Bronchial epithelial cell (primary cell): Measurements from ENCODE around the gene KRTAP5-7. TPM values are rescaled to one million over a fixed set of nuclear protein-coding genes. Genes with fewer than 3 reads are reported as not detected.

Experiments
- DNase-seq: peaks from one replicate; pipeline ENCODE4 v3.0.0-alpha.2; 2010; ENCODE audit warnings: low read depth
- FAIRE-seq: peaks from 2 replicates; lab custom pipeline; 2011; peaks lifted over from hg19 to GRCh38; lab: Jason Lieb, UNC
- H3K27me3 ChIP-seq: 2 replicates; pipeline ENCODE4 v1.5.1; 2011; ENCODE audit warnings: low read length; ENCODE audit not compliant: control insufficient read depth, insufficient read depth
- H3K36me3 ChIP-seq: 2 replicates; pipeline ENCODE4 v1.5.1; 2011; ENCODE audit warnings: low read length; ENCODE audit not compliant: control insufficient read depth, insufficient read depth
- H3K4me3 ChIP-seq: 2 replicates; pipeline ENCODE4 v1.5.1; 2011; ENCODE audit warnings: mild to moderate bottlenecking, low read depth, low read length, control low read depth
- total RNA-seq: library from RNA; depleted of rRNA; stranded (reverse); fragments of >200 nt; gene quantifications from 2 replicates; pipeline ENCODE4 v1.2.1, GENCODE V29; 2014
- TF ChIP-seq, protein P1 (sequence below): IDR thresholded peaks from 2 replicates; pipeline ENCODE4 v1.5.1; 2011; ENCODE audit warnings: mild to moderate bottlenecking, moderate library complexity, low read length, control low read depth, inconsistent platforms; ENCODE audit not compliant: insufficient read depth, severe bottlenecking

KRTAP5-7 gene
- total RNA-seq, 1 donor from 2014 or later: not detected

DNA sequence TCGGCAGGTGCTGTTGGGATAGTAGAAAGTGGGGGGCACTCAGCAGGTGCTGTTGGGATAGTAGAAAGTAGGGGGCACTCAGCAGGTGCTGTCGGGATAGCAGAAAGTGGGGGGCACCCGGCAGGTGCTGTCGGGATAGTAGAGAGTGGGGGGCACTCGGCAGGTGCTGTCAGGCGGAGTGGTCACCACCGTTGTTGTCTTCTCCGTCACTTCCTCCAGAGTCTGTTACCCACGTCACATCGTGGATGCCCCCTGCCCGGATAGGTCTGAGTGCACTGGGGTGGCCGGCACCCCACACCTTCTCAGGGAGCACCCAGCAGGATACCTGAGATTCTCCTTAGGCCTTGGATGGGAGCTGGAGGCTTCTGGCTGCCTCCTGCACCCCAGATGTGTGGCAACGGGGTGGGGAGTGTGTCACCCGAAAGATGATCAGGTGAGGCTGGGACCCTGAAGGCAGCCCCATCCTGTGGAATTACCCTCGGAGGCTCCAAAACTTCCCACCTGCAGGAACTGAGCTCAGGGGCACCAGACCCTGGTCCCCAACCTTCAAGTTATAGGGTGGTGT, 24.1 kb upstream of the KRTAP5-7 start:
- H3K27me3 ChIP-seq: no peaks in the 10 kb centered on the region
- DNase-seq (no peak), FAIRE-seq (peak; percentile 68)
- H3K4me3 ChIP-seq: no peak overlapping the region
- TF ChIP-seq, protein P1, sequence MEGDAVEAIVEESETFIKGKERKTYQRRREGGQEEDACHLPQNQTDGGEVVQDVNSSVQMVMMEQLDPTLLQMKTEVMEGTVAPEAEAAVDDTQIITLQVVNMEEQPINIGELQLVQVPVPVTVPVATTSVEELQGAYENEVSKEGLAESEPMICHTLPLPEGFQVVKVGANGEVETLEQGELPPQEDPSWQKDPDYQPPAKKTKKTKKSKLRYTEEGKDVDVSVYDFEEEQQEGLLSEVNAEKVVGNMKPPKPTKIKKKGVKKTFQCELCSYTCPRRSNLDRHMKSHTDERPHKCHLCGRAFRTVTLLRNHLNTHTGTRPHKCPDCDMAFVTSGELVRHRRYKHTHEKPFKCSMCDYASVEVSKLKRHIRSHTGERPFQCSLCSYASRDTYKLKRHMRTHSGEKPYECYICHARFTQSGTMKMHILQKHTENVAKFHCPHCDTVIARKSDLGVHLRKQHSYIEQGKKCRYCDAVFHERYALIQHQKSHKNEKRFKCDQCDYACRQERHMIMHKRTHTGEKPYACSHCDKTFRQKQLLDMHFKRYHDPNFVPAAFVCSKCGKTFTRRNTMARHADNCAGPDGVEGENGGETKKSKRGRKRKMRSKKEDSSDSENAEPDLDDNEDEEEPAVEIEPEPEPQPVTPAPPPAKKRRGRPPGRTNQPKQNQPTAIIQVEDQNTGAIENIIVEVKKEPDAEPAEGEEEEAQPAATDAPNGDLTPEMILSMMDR: no peak
- H3K36me3 ChIP-seq: peaks cover 14% of the 10 kb centered on the region

DNA sequence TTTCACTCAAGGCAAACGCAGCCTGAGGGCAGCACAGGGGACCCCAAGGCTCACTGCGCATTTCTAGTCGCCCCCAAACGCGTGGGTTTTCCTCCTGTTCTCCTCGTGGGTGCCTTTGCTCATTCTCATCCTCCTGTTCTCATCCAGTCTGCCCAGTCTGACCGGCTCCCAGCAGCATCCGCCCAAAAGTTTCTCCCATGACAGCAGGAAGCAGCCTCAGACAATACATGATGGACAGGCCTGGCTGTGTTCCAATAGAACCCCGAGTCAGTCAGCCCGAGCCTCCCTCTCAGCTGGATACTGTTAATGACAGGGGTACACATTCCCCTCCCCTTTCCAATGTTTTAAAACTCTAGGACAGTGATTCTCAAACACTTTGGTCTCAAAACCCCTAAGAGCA, 22.5 kb upstream of the KRTAP5-7 start:
- DNase-seq (no peak), FAIRE-seq (no peak)
- TF ChIP-seq, protein P1: no peak

DNA sequence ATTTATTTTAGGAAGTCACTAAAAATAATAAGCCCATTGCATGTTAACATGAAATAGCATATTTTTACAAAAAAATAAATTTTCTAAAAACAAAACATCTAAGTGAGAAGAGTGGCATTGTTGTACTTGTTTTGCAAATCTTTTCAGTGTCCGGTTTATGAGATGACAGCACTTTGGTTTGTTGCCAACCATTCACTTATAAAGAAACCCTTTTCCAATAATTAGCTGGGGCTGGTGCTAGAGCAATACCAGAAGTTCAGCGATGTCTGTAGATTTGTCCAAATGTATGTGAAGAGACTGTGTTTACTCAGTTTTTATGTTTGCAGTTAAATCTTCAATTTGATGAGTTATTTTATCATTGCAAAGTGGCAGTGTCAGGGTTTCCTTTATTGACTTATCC, 22.1 kb upstream of the KRTAP5-7 start:
- DNase-seq: no peak
- no peak for FAIRE-seq
- H3K27me3 ChIP-seq: no peaks in the 10 kb centered on the region
- H3K4me3 ChIP-seq: no peak overlapping the region
- TF ChIP-seq, protein P1: no peak
- peaks cover 8% of the 10 kb centered on the region for H3K36me3 ChIP-seq

More for the DNA sequence above, 22.5 kb upstream of the KRTAP5-7 start:
- peaks cover 8% of the 10 kb centered on the region for H3K36me3 ChIP-seq
- H3K4me3 ChIP-seq: no peak overlapping the region
- H3K27me3 ChIP-seq: no peaks in the 10 kb centered on the region

DNA sequence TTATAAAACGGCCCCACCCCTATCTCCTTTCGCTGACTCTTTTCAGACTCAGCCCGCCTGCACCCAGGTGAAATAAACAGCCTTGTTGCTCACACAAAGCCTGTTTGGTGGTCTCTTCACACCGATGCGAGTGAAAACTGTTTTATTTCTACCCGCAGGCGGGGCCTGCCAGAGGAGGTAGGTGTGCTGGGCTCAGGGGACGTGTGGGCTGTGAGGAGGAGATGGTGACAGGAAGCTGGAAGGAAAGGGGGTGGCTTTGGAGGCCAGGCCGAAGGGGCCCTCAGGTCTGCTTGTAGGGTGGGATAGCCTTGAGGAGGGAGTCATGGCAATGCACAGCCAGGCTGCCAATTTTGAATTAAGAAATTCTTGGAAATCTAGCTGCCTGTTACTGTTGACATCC, 21.3 kb upstream of the KRTAP5-7 start:
- Histone ChIP-seq H3K4me3 (no peak overlapping the region), H3K36me3 (peaks cover 6% of the 10 kb centered on the region), H3K27me3 (no peaks in the 10 kb centered on the region)
- DNase-seq: no peak
- TF ChIP-seq, protein P1: no peak
- FAIRE-seq: no peak

DNA sequence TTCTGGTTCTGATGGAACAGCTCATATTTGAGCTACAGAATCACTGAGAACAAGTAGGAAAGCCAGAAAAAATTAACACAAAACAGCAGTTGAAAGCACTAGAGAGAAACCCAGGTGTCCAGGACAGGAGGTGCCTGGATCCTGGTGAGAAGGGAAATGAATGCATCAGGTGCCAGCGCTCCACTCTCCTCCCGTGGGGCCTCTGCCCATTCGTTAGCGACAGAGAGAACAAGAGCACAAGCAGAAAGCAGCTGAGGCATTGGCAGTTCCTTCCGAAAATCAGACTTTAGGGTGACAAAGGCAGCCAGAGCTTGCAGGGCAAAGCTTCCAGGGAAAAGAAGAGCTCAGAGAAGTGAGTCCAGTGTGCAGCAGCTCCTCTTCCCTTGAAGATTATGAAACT, 20.0 kb upstream of the KRTAP5-7 start:
- no peaks in the 10 kb centered on the region for H3K36me3 ChIP-seq
- no peaks in the 10 kb centered on the region for H3K27me3 ChIP-seq
- FAIRE-seq: no peak
- DNase-seq: no peak
- H3K4me3 ChIP-seq: no peak overlapping the region
- TF ChIP-seq, protein P1: no peak
